Mesenchymal stem cell (in vitro differentiated cells and primary cell): ENCODE data around the gene USP6NL.

Experiments
- DNase-seq: peaks from one replicate; pipeline ENCODE4 v3.0.0-alpha.2; 2013
- H2AFZ ChIP-seq: one replicate; pipeline ENCODE4 v1.6.1; 2013; ENCODE audit warnings: low read depth, mild to moderate bottlenecking, control low read depth, inconsistent platforms, low read length, moderate library complexity
- H2AK5ac ChIP-seq: 2 replicates; pipeline ENCODE4 v1.6.1; 2013; ENCODE audit warnings: low read length, moderate library complexity, mild to moderate bottlenecking, inconsistent platforms; ENCODE audit not compliant: severe bottlenecking
- H2BK120ac ChIP-seq: one replicate; pipeline ENCODE4 v1.6.1; 2013; ENCODE audit warnings: low read depth, mild to moderate bottlenecking, inconsistent platforms, low read length, moderate library complexity
- H2BK12ac ChIP-seq, 2 experiments: one replicate each; pipeline ENCODE4 v1.6.1; 2013; ENCODE audit warnings: inconsistent platforms in 2 of 2, low read length in 2 of 2, mild to moderate bottlenecking in 2 of 2, moderate library complexity in 2 of 2, control low read depth in 1 of 2
- H2BK15ac ChIP-seq: one replicate; pipeline ENCODE4 v1.6.1; 2013; ENCODE audit warnings: mild to moderate bottlenecking, low read depth, inconsistent platforms; ENCODE audit not compliant: poor library complexity, severe bottlenecking
- H2BK5ac ChIP-seq: 2 replicates; pipeline ENCODE4 v1.6.1; 2013; ENCODE audit warnings: low read depth, mild to moderate bottlenecking, low read length, control low read depth, inconsistent platforms; ENCODE audit not compliant: poor library complexity, severe bottlenecking
- H3K14ac ChIP-seq, 2 experiments: one replicate each; pipeline ENCODE4 v1.6.1; 2013; ENCODE audit warnings: inconsistent platforms in 2 of 2, low read length in 2 of 2, control low read depth in 1 of 2, mild to moderate bottlenecking in 1 of 2, moderate library complexity in 1 of 2
- H3K18ac ChIP-seq, 2 experiments: one replicate each; pipeline ENCODE4 v1.6.1; 2013; ENCODE audit warnings: inconsistent platforms in 2 of 2, low read length in 2 of 2, control low read depth in 1 of 2, low read depth in 1 of 2, mild to moderate bottlenecking in 1 of 2
- H3K23ac ChIP-seq, 2 experiments: one replicate each; pipeline ENCODE4 v1.6.1; 2013; ENCODE audit warnings: inconsistent platforms in 2 of 2, low read length in 2 of 2, mild to moderate bottlenecking in 2 of 2, moderate library complexity in 2 of 2, control low read depth in 1 of 2
- H3K27ac ChIP-seq: 2 replicates; pipeline ENCODE4 v1.5.1; 2013; ENCODE audit warnings: mild to moderate bottlenecking, moderate library complexity, low read length, control low read depth, inconsistent platforms; ENCODE audit not compliant: poor library complexity, severe bottlenecking
- H3K27me3 ChIP-seq, 2 experiments: 2 replicates each; pipeline versions ENCODE4 v1.6.1 to v1.7.0; 2013; ENCODE audit warnings: low read length in 2 of 2, mild to moderate bottlenecking in 2 of 2, moderate library complexity in 2 of 2, control low read depth in 1 of 2, inconsistent platforms in 1 of 2; ENCODE audit not compliant: control insufficient read depth in 1 of 2, insufficient read depth in 1 of 2
- H3K36me3 ChIP-seq, 2 experiments: 2 replicates each; pipeline versions ENCODE4 v1.6.1 to v1.7.0; 2013; ENCODE audit warnings: low read length in 2 of 2, control low read depth in 1 of 2, inconsistent platforms in 1 of 2, low read depth in 1 of 2, mild to moderate bottlenecking in 1 of 2; ENCODE audit not compliant: insufficient read depth in 2 of 2, control insufficient read depth in 1 of 2
- H3K4ac ChIP-seq, 2 experiments: one replicate each; pipeline ENCODE4 v1.6.1; 2013; ENCODE audit warnings: inconsistent platforms in 2 of 2, low read length in 2 of 2, mild to moderate bottlenecking in 2 of 2, moderate library complexity in 2 of 2, control low read depth in 1 of 2, low read depth in 1 of 2
- H3K4me1 ChIP-seq: 2 replicates; pipeline ENCODE4 v1.6.1; 2013; ENCODE audit warnings: low read depth, low read length, control low read depth; ENCODE audit not compliant: control insufficient read depth, insufficient read depth
- H3K4me2 ChIP-seq: 2 replicates; pipeline ENCODE4 v1.6.1; 2013; ENCODE audit warnings: low read length, mild to moderate bottlenecking, inconsistent platforms; ENCODE audit not compliant: poor library complexity, severe bottlenecking
- H3K4me3 ChIP-seq, 2 experiments: 2 replicates each; pipeline versions ENCODE4 v1.5.1 to v1.7.0; 2013; ENCODE audit warnings: low read length in 2 of 2, mild to moderate bottlenecking in 2 of 2, control low read depth in 1 of 2, low read depth in 1 of 2; ENCODE audit not compliant: insufficient read depth in 1 of 2
- H3K79me1 ChIP-seq: replicated peaks from 2 replicates; pipeline ENCODE4 v1.6.1; 2013; ENCODE audit warnings: mild to moderate bottlenecking, control low read depth, low read length, inconsistent platforms; ENCODE audit not compliant: poor library complexity, severe bottlenecking
- H3K9ac ChIP-seq: 2 replicates; pipeline ENCODE4 v1.7.0; 2013; ENCODE audit warnings: mild to moderate bottlenecking, low read length, moderate library complexity
- H3K9me3 ChIP-seq: 2 replicates; pipeline ENCODE4 v1.7.0; 2013; ENCODE audit warnings: mild to moderate bottlenecking, low read length; ENCODE audit not compliant: control insufficient read depth
- H4K8ac ChIP-seq: one replicate; pipeline ENCODE4 v1.6.1; 2013; ENCODE audit warnings: inconsistent platforms, mild to moderate bottlenecking, low read length, moderate library complexity
- H4K91ac ChIP-seq: one replicate; pipeline ENCODE4 v1.6.1; 2013; ENCODE audit warnings: mild to moderate bottlenecking, low read length, inconsistent platforms
- WGBS: methylation state at CpG from one replicate; pipeline ENCODE4 v1.1.7; 2013; ENCODE audit warnings: mixed read lengths; 5-methylcytosine and 5-hydroxymethylcytosine counted together

Gene USP6NL

DNA sequence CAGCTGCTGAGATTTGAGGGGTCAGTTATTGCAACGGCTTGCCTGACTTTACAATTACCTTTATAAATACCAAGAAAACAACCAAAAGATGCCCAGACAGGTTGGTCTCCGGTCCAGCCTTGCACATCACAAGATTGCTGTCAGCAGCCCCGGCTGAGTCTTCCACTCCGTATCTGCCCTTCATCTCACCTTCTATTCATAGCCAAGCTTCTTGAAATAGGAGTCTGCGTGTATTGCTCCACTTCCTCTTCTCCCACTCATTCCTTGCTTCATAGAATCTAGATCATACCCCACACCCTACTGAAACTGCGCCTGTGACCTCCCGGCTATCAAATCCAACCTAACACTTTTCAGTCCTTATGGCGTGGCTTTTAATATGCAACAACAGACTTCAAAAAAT, 31.1 kb upstream of the USP6NL start:
- Histone ChIP-seq H4K8ac (no peak overlapping the region), H3K79me1 (no peaks in the 10 kb centered on the region), H3K4me1 (no peaks in the 10 kb centered on the region), H3K9me3 (no peaks in the 10 kb centered on the region), H3K18ac (no peak overlapping the region), H3K27ac (no peak overlapping the region), H2AK5ac (no peak overlapping the region), H2BK5ac (no peak overlapping the region), H2AFZ (no peak overlapping the region), H3K9ac (no peak overlapping the region), H3K14ac (no peak overlapping the region), H3K36me3 (no peaks in the 10 kb centered on the region), H4K91ac (no peak overlapping the region), H3K4me3 (no peak overlapping the region), H2BK15ac (no peak overlapping the region), H3K23ac (no peak overlapping the region), H3K4ac (no peak overlapping the region), H3K27me3 (peaks cover 0 to 15% of the 10 kb centered on the region in 2 experiments), H3K4me2 (no peak overlapping the region), H2BK120ac (no peak overlapping the region), H2BK12ac (no peak overlapping the region)
- DNase-seq: no peak
- 95% methylated on average over 8 of the region's 8 CpGs for WGBS

GRCh38 chr10:11639849-11640764, 28.7 kb upstream of the USP6NL start:
- H3K36me3 ChIP-seq: no peaks in the 10 kb centered on the region
- no peak overlapping the region for H2AFZ ChIP-seq
- no peaks in the 10 kb centered on the region for H3K79me1 ChIP-seq
- H2AK5ac ChIP-seq: no peak overlapping the region
- H3K18ac ChIP-seq: no peak overlapping the region
- 83% methylated on average over 14 of the region's 14 CpGs for WGBS
- no peak overlapping the region for H2BK15ac ChIP-seq
- no peak overlapping the region for H3K9ac ChIP-seq
- H3K27me3 ChIP-seq: peaks cover 0 to 15% of the 10 kb centered on the region in 2 experiments
- no peak overlapping the region for H3K4ac ChIP-seq
- H3K27ac ChIP-seq: no peak overlapping the region
- H2BK120ac ChIP-seq: no peak overlapping the region
- no peak for DNase-seq
- H2BK5ac ChIP-seq: no peak overlapping the region
- H3K4me1 ChIP-seq: no peaks in the 10 kb centered on the region
- no peaks in the 10 kb centered on the region for H3K9me3 ChIP-seq
- H2BK12ac ChIP-seq: no peak overlapping the region
- no peak overlapping the region for H4K8ac ChIP-seq
- H3K4me2 ChIP-seq: no peak overlapping the region
- H3K4me3 ChIP-seq: no peak overlapping the region
- no peak overlapping the region for H4K91ac ChIP-seq
- no peak overlapping the region for H3K14ac ChIP-seq
- H3K23ac ChIP-seq: no peak overlapping the region

GRCh38 chr10:11639362-11639761, 27.9 kb upstream of the USP6NL start:
- H3K4me1 ChIP-seq: no peaks in the 10 kb centered on the region
- no peaks in the 10 kb centered on the region for H3K9me3 ChIP-seq
- no peak overlapping the region for H3K4ac ChIP-seq
- no peak overlapping the region for H3K9ac ChIP-seq
- H2AK5ac ChIP-seq: no peak overlapping the region
- no peak overlapping the region for H4K8ac ChIP-seq
- H2BK5ac ChIP-seq: no peak overlapping the region
- H3K18ac ChIP-seq: no peak overlapping the region
- H3K14ac ChIP-seq: no peak overlapping the region
- no peaks in the 10 kb centered on the region for H3K79me1 ChIP-seq
- no peaks in the 10 kb centered on the region for H3K36me3 ChIP-seq
- no peak overlapping the region for H2BK15ac ChIP-seq
- no peak for DNase-seq
- H3K4me2 ChIP-seq: no peak overlapping the region
- no peak overlapping the region for H3K4me3 ChIP-seq
- no peak overlapping the region for H3K23ac ChIP-seq
- no peak overlapping the region for H4K91ac ChIP-seq
- no peak overlapping the region for H3K27ac ChIP-seq
- H2BK120ac ChIP-seq: no peak overlapping the region
- no peak overlapping the region for H2AFZ ChIP-seq
- H2BK12ac ChIP-seq: no peak overlapping the region
- 88% methylated on average over 3 of the region's 3 CpGs for WGBS
- peaks cover 0 to 15% of the 10 kb centered on the region in 2 experiments for H3K27me3 ChIP-seq

GRCh38 chr10:11638055-11638698, 26.7 kb upstream of the USP6NL start:
- Histone ChIP-seq H4K91ac (no peak overlapping the region), H2BK120ac (no peak overlapping the region), H3K4me3 (no peak overlapping the region), H3K4ac (no peak overlapping the region), H3K79me1 (no peaks in the 10 kb centered on the region), H2BK12ac (no peak overlapping the region), H3K9me3 (no peaks in the 10 kb centered on the region), H3K18ac (no peak overlapping the region), H3K9ac (no peak overlapping the region), H3K27ac (no peak overlapping the region), H2BK15ac (no peak overlapping the region), H3K4me2 (no peak overlapping the region), H2BK5ac (no peak overlapping the region), H2AK5ac (no peak overlapping the region), H3K27me3 (peaks cover 0 to 15% of the 10 kb centered on the region in 2 experiments), H2AFZ (no peak overlapping the region), H4K8ac (no peak overlapping the region), H3K14ac (no peak overlapping the region), H3K23ac (no peak overlapping the region), H3K36me3 (no peaks in the 10 kb centered on the region), H3K4me1 (no peaks in the 10 kb centered on the region)
- DNase-seq: no peak
- 83% methylated on average over 5 of the region's 6 CpGs for WGBS
